ENCODE measurements around the gene SLC17A9. TPM values are rescaled to one million over a fixed set of nuclear protein-coding genes. Genes with fewer than 3 reads are reported as not detected.

Gene SLC17A9
- total and polyA plus RNA-seq, 10 of the 15 experiments (the other 5 are each of a cell fraction or from before 2014, with no cell fraction given) = 0.72 to 74.1 (median 29.4) TPM

DNA sequence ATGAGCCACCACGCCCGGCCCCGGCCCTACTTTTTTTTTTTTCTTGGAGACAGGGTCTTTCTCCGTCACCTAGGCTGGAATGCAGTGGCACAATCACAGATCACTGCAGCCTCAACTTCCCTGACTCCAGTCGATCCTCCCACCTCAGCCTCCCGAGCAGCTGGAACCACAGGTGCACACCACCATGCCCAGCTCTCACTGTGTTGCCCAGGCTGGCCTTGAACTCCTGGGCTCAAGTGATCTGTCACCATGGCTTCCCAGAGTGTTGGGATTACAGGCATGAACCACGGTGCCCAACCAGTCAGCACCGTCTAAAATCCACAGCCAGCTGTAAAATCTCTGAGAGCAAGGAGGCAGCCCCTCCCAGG, 17.4 kb downstream of the SLC17A9 start:
- BruUV-seq (replicated peaks) = no TSS peak
- Histone ChIP-seq H3K4me2 (ENCODE audit: control insufficient read depth, insufficient read depth) (no peak overlapping the region), H4K20me1 (ENCODE audit: control insufficient read depth, insufficient read depth) (no peaks in the 10 kb centered on the region), H3K4me1 (ENCODE audit: control insufficient read depth, insufficient read depth, low read length) (peaks cover 7% of the 10 kb centered on the region), H3K9me3 (replicated peaks; ENCODE audit: control insufficient read depth, insufficient read depth, low read length) (no peaks in the 10 kb centered on the region), H3K27ac (ENCODE audit: control insufficient read depth, insufficient read depth) (no peak overlapping the region), H3K36me3 (ENCODE audit: control insufficient read depth in 2 of 2, insufficient read depth in 2 of 2, low read length in 1 of 2) (no peaks in the 10 kb centered on the region; a peak in 3 of 4 replicates), H3K4me3 (no peak overlapping the region), H3K79me2 (ENCODE audit: control insufficient read depth, insufficient read depth, low read length) (no peaks in the 10 kb centered on the region), H3K27me3 (replicated peaks in 1 of 2; ENCODE audit: control insufficient read depth in 2 of 2, insufficient read depth in 2 of 2, low read length in 1 of 2) (peaks cover 0 to 6% of the 10 kb centered on the region in 2 experiments; a peak in 2 of 4 replicates), H3K9ac (ENCODE audit: control insufficient read depth, insufficient read depth, low read length) (no peak overlapping the region), H2AFZ (ENCODE audit: control insufficient read depth, low read depth, low read length) (no peak overlapping the region)
- no peak for ATAC-seq
- intact Hi-C loops (cut with micrococcal nuclease; ENCODE audit: unreplicated experiment) = no loop called here
- WGBS (ENCODE audit: insufficient coverage, insufficient replicate concordance, low lambda C conversion rate, missing lambda C conversion rate) = 65% methylated on average over 8 of the region's 8 CpGs
- DNase-seq (ENCODE audit: low read depth, low spot score) = no peak
- ChIA-PET CTCF (interaction anchor here (0.8 to 2.0 kb wide), 4 partner anchors 15 to 210 kb away, joined by 3 to 8 read pairs (median 5); no protein-coding TSS in a partner anchor), POLR2A (interaction anchor here (1.0 to 2.7 kb wide), 2 partner anchors 16 to 43 kb away, joined by 3 to 7 read pairs; no protein-coding TSS in a partner anchor), RAD21 (ENCODE audit: unreplicated experiment) (interaction anchor here (1.6 to 1.8 kb wide), 2 partner anchors 39 to 41 kb away, joined by 4 to 16 read pairs; no protein-coding TSS in a partner anchor), SMC1A (ENCODE audit: uncharacterized antibody, unreplicated experiment) (interaction anchor here (1.0 to 1.7 kb wide), 3 partner anchors 39 to 68 kb away, joined by 4 to 11 read pairs (median 7); no protein-coding TSS in a partner anchor)
- in situ Hi-C loops (cut with MboI) = no loop called here
- no peak for TF ChIP-seq WRNIP1 (IDR thresholded peaks at IDR 0.05; ENCODE audit: borderline replicate concordance, low read depth, low read length)
- TF ChIP-seq SRF (IDR thresholded peaks at IDR 0.05; ENCODE audit: low read depth in 2 of 2, low read length in 2 of 2) = no peak
- no peak for TF ChIP-seq PML (IDR thresholded peaks at IDR 0.05; ENCODE audit: low read length)
- TF ChIP-seq MEF2A (IDR thresholded peaks at IDR 0.05; ENCODE audit: insufficient read depth, low read depth, low read length) = no peak
- FAIRE-seq = no peak

DNA sequence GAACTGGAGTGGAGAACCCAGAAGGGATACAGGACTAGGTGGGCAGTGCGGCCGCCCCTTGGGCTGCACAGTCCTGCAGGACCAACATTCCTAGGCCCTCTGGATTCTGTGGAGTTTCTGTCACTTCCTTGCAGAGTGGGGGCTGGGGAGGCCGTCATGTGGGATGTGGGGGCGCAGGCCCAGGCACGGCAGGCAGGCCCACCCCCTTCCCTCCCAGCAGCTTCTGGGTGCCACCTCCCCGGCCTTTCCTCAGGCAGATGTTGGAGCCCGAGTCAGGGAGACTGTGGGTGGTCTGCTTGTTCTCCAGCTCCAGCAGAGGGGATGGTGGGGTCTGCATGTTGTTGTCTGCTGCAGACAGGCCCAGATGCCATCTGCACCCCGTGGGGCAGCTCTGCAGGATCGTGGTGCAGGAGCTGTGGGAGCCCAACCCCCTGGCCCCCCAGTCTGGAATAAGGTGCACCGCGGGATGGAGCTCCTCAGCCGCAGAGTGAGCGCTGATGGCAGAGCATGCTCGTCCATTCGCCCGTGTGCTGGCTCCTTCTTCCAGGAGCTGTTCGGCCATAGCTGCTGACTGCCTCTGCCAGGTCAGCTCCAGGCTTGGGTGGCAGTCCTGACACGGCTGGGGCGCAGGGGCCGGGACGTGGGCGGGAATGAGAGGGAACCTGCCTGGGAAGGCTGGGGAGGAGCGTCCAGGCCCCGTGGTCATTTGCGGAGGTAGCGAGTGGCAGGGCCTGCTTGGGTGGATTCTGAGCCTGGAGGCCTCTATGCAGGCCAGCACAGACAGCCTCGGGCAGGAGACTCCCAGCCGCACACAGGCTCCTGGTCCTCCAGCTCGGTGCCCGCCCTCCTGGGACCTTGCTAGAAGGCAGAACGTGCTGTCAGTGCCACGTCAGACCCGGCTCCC, 18.1 kb downstream of the SLC17A9 start:
- ChIA-PET RAD21 (ENCODE audit: unreplicated experiment) (interaction anchor here (0.7 to 1.8 kb wide), 4 partner anchors 10 to 84 kb away, joined by 3 to 16 read pairs (median 4); no protein-coding TSS in a partner anchor), CTCF (interaction anchor here (0.6 to 2.0 kb wide), 12 partner anchors 15 to 209 kb away, joined by 3 to 8 read pairs (median 3); no protein-coding TSS in a partner anchor), SMC1A (ENCODE audit: uncharacterized antibody, unreplicated experiment) (interaction anchor here (0.6 to 1.7 kb wide), 5 partner anchors 17 to 71 kb away, joined by 3 to 11 read pairs (median 5); no protein-coding TSS in a partner anchor), POLR2A (interaction anchor here (0.6 to 2.7 kb wide), 3 partner anchors 16 to 558 kb away, joined by 3 to 7 read pairs (median 4); no protein-coding TSS in a partner anchor)
- H3K79me2 ChIP-seq (ENCODE audit: control insufficient read depth, insufficient read depth, low read length) = no peaks in the 10 kb centered on the region
- intact Hi-C loops (cut with micrococcal nuclease; ENCODE audit: unreplicated experiment) (no loop called here), in situ Hi-C loops (cut with MboI) (no loop called here)
- FAIRE-seq = no peak
- peaks cover 7% of the 10 kb centered on the region for H3K4me1 ChIP-seq (ENCODE audit: control insufficient read depth, insufficient read depth, low read length)
- no peak overlapping the region for H2AFZ ChIP-seq (ENCODE audit: control insufficient read depth, low read depth, low read length)
- 43% methylated on average over 33 of the region's 33 CpGs for WGBS (ENCODE audit: insufficient coverage, insufficient replicate concordance, low lambda C conversion rate, missing lambda C conversion rate)
- H3K4me2 ChIP-seq (ENCODE audit: control insufficient read depth, insufficient read depth) = no peak overlapping the region
- no peak overlapping the region for H3K9ac ChIP-seq (ENCODE audit: control insufficient read depth, insufficient read depth, low read length)
- no peak for DNase-seq (ENCODE audit: low read depth, low spot score)
- H4K20me1 ChIP-seq (ENCODE audit: control insufficient read depth, insufficient read depth) = no peaks in the 10 kb centered on the region
- peaks cover 0 to 6% of the 10 kb centered on the region in 2 experiments; a peak in 2 of 4 replicates for H3K27me3 ChIP-seq (replicated peaks in 1 of 2; ENCODE audit: control insufficient read depth in 2 of 2, insufficient read depth in 2 of 2, low read length in 1 of 2)
- no peak overlapping the region for H3K4me3 ChIP-seq
- no peak for ATAC-seq
- no peak overlapping the region for H3K27ac ChIP-seq (ENCODE audit: control insufficient read depth, insufficient read depth)
- no peaks in the 10 kb centered on the region; a peak in 2 of 4 replicates for H3K36me3 ChIP-seq (ENCODE audit: control insufficient read depth in 2 of 2, insufficient read depth in 2 of 2, low read length in 1 of 2)
- no TSS peak for BruUV-seq (replicated peaks)
- H3K9me3 ChIP-seq (replicated peaks; ENCODE audit: control insufficient read depth, insufficient read depth, low read length) = no peaks in the 10 kb centered on the region
- TF ChIP-seq TCF3 (IDR thresholded peaks at IDR 0.05; ENCODE audit: borderline replicate concordance, insufficient read depth, low read depth, low read length) = no peak
- peak; percentile 12; the same call in 1 of the 3 replicates for TF ChIP-seq POU2F2 (IDR thresholded peaks at IDR 0.05; ENCODE audit: borderline replicate concordance, low read depth, low read length)
- TF ChIP-seq POLR2A (IDR thresholded peaks at IDR 0.05; ENCODE audit: low read depth, low read length) = peak; percentile 20; the same call in 1 of the 2 replicates
